GM23248 (cell line): ENCODE results near the gene TRIM3. TPM values are rescaled to one million over a fixed set of nuclear protein-coding genes. Genes with fewer than 3 reads are reported as not detected.

Experiments used
- DNase-seq: peaks from one replicate; pipeline ENCODE4 v3.0.0-alpha.2; 2015
- H2AFZ ChIP-seq: fragments of 200-600 bp; sonication (generic); 2 replicates; pipeline ENCODE4 v1.6.1; 2016; ENCODE audit warnings: antibody characterized with exemption
- H3F3A ChIP-seq: fragments of 200-600 bp; sonication (generic); 2 replicates; pipeline ENCODE4 v1.6.1; 2016; ENCODE audit warnings: mild to moderate bottlenecking, antibody characterized with exemption, mixed run types; ENCODE audit not compliant: insufficient read depth
- H3K27ac ChIP-seq: fragments of 200-600 bp; sonication (generic); 2 replicates; pipeline ENCODE4 v1.5.1; 2016; ENCODE audit warnings: mild to moderate bottlenecking
- H3K27me3 ChIP-seq: fragments of 200-600 bp; sonication (generic); replicated peaks from 2 replicates; pipeline ENCODE4 v1.6.1; 2016; ENCODE audit warnings: mild to moderate bottlenecking; ENCODE audit not compliant: insufficient read depth
- H3K36me3 ChIP-seq: fragments of 200-600 bp; sonication (generic); 2 replicates; pipeline ENCODE4 v1.6.1; 2016; ENCODE audit warnings: low read depth, mild to moderate bottlenecking
- H3K4me1 ChIP-seq: fragments of 200-600 bp; sonication (generic); 2 replicates; pipeline ENCODE4 v1.6.1; 2016; ENCODE audit warnings: mild to moderate bottlenecking; ENCODE audit not compliant: insufficient read depth
- H3K4me2 ChIP-seq: fragments of 200-600 bp; sonication (generic); one replicate; pipeline ENCODE4 v1.6.1; 2016; ENCODE audit warnings: mild to moderate bottlenecking; ENCODE audit not compliant: unreplicated experiment
- H3K4me3 ChIP-seq: fragments of 200-600 bp; sonication (generic); 2 replicates; pipeline ENCODE4 v1.5.1; 2016; ENCODE audit warnings: mild to moderate bottlenecking
- H3K79me2 ChIP-seq: fragments of 200-600 bp; sonication (generic); 2 replicates; pipeline ENCODE4 v1.6.1; 2016; ENCODE audit warnings: mild to moderate bottlenecking; ENCODE audit not compliant: insufficient read depth
- H3K9ac ChIP-seq: fragments of 200-600 bp; sonication (generic); 2 replicates; pipeline ENCODE4 v1.6.1; 2016; ENCODE audit warnings: mild to moderate bottlenecking
- H3K9me2 ChIP-seq: fragments of 200-600 bp; sonication (generic); 2 replicates; pipeline ENCODE4 v1.6.1; 2016; ENCODE audit warnings: mixed run types, mild to moderate bottlenecking, moderate library complexity; ENCODE audit not compliant: insufficient read depth
- H3K9me3 ChIP-seq: fragments of 200-600 bp; sonication (generic); one replicate; pipeline ENCODE4 v1.6.1; 2017; ENCODE audit warnings: low read depth
- H4K20me1 ChIP-seq: fragments of 200-600 bp; sonication (generic); 2 replicates; pipeline ENCODE4 v1.6.0; 2016; ENCODE audit not compliant: insufficient read depth
- EZH2 ChIP-seq: fragments of 200-600 bp; sonication (generic); IDR thresholded peaks from 2 replicates; pipeline ENCODE4 v1.6.1; 2018; ENCODE audit warnings: antibody characterized with exemption, mild to moderate bottlenecking; ENCODE audit not compliant: insufficient read depth, poor library complexity, severe bottlenecking
- EZH2phosphoT487 ChIP-seq: fragments of 200-600 bp; sonication (generic); IDR thresholded peaks from 2 replicates; pipeline ENCODE4 v1.6.1; 2018; ENCODE audit warnings: antibody characterized with exemption, moderate library complexity, mild to moderate bottlenecking, low read depth; ENCODE audit not compliant: insufficient read depth
- WGBS, 2 experiments: methylation state at CpG; one replicate each; pipeline ENCODE4 v1.1.6; 2015 to 2017; ENCODE audit warnings: low lambda C conversion rate in 2 of 2, low coverage in 1 of 2; ENCODE audit errors: missing lambda C conversion rate in 2 of 2; 5-methylcytosine and 5-hydroxymethylcytosine counted together
- in situ Hi-C: fragments of 300-500 bp; cut with MboI; formaldehyde crosslinking; loops from 2 replicates; pipeline ENCODE4 v1.15.0; 2020
- polyA plus RNA-seq: library from polyadenylated mRNA; unstranded; fragments of >200 nt; fragmentation: Nextera tagmentation; extraction: Ambion mirVana; gene quantifications from 2 replicates; pipeline ENCODE4 v1.2.1, GENCODE V29; 2016
- total RNA-seq: library from RNA; depleted of rRNA; stranded (reverse); fragments of >200 nt; shearing (Covaris generic); gene quantifications from 2 replicates; pipeline ENCODE4 v1.2.3, GENCODE V29; 2014

TRIM3 gene
- total and polyA plus RNA-seq, 2 experiments from 2014 or later, result 15.2 to 29.9 TPM

DNA sequence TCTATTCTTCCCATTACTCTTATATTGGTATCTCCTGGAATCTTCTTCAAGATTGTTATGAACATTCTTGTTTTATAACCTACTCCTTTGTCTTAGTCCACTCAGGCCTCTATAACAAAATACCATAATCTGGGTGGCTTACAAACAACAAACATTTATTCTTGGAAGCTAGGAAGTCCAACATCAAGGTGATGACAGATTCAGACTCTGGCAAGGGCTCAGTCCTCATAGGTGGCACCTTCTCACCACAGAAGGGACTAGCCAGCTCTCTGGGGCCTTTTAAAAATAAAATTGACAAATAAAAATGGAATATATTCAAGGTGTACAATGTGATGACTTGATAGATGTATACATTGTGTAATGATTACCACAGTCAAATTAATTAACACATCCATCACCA lies 43.1 kb upstream of the TRIM3 start:
- Histone ChIP-seq H3K4me1 (no peaks in the 10 kb centered on the region), H4K20me1 (no peaks in the 10 kb centered on the region), H3K79me2 (no peaks in the 10 kb centered on the region), H3F3A (no peaks in the 10 kb centered on the region), H3K4me3 (no peak overlapping the region), H3K9ac (no peak overlapping the region), H3K27me3 (no peaks in the 10 kb centered on the region), H3K4me2 (no peak overlapping the region), H3K9me2 (no peaks in the 10 kb centered on the region), H3K27ac (no peak overlapping the region), H3K36me3 (peaks cover 17% of the 10 kb centered on the region), H3K9me3 (no peaks in the 10 kb centered on the region), H2AFZ (no peak overlapping the region)
- TF ChIP-seq EZH2, result no peak
- no peak for TF ChIP-seq EZH2phosphoT487
- in situ Hi-C loops, result no loop called here
- DNase-seq, result no peak

DNA sequence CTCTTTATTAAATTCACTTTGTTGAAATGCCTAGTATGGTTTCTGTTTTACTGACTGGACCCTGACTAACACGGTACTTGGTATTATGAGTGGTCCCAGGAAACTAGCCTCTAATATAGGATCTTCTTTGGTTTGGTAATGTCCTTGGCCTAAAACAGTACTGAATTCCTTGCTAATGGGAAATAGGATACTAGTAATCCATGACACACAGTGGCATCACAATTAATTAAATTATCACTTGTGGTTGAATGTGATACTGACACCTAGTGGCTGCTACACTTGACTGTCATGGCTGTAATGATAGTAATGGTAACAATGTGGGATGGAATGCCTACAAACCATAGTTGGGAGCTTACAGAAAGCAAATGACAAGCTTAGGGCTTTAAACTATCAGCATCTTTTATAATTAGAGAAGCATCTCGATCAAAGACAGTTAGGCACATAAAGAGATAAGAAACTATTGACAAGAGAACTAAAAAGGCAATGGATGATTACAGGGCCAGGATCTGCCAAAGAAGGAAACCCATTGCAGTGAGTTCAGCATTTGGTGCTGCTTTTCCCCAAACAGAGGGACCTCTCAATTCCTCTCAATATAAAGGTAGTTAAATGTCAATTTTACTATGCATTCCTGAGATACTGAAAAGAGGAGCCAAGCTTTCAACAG lies 32.0 kb upstream of the TRIM3 start:
- in situ Hi-C loops, result no loop called here
- Histone ChIP-seq H3K36me3 (no peaks in the 10 kb centered on the region; the same call in 1 of the 2 replicates), H3K27ac (peak overlapping the region; percentile 68)

DNA sequence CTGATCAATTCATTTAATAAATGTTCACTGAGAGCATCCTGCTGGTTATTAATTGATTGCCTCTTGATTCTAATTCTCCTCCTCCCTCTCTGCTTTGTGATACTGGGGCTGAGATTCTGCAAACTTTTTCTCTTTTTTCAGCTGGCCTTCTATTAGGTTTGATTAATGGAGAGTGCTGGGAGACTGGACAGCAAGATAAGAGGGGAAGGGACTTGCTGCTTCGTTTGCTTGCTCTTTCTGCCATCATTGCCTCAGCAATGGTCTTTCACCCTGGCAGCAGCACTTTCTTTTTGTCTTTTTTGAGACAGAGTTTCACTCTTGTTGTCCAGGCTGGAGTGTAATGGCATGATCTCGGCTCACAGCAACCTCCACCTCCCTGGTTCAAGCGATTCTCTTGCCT lies 30.4 kb upstream of the TRIM3 start:
- Histone ChIP-seq H4K20me1 (no peaks in the 10 kb centered on the region), H3K4me1 (peaks cover 15% of the 10 kb centered on the region), H3K9ac (no peak overlapping the region), H3K9me3 (no peaks in the 10 kb centered on the region), H3F3A (peaks cover 27% of the 10 kb centered on the region), H3K27me3 (no peaks in the 10 kb centered on the region), H3K79me2 (no peaks in the 10 kb centered on the region), H3K4me3 (no peak overlapping the region), H3K9me2 (no peaks in the 10 kb centered on the region), H3K4me2 (no peak overlapping the region), H2AFZ (no peak overlapping the region), H3K27ac (no peak overlapping the region), H3K36me3 (no peaks in the 10 kb centered on the region)
- 90 to 99% methylated on average over 3 of the region's 3 CpGs for WGBS, 2 experiments
- TF ChIP-seq EZH2 (no peak), EZH2phosphoT487 (no peak)
- in situ Hi-C loops, result no loop called here
- DNase-seq, result no peak

More for the DNA sequence above, 32.0 kb upstream of the TRIM3 start:
- WGBS, 2 experiments, result 3 to 10% methylated on average over 2 of the region's 2 CpGs
- Histone ChIP-seq H3K4me2 (no peak overlapping the region), H2AFZ (no peak overlapping the region), H3K9me2 (no peaks in the 10 kb centered on the region), H4K20me1 (no peaks in the 10 kb centered on the region), H3F3A (peaks cover 39% of the 10 kb centered on the region), H3K4me1 (peaks cover 20% of the 10 kb centered on the region), H3K4me3 (no peak overlapping the region), H3K9me3 (no peaks in the 10 kb centered on the region), H3K27me3 (no peaks in the 10 kb centered on the region), H3K9ac (no peak overlapping the region), H3K79me2 (no peaks in the 10 kb centered on the region)
- no peak for TF ChIP-seq EZH2
- no peak for TF ChIP-seq EZH2phosphoT487
- DNase-seq, result peak; percentile 86

DNA sequence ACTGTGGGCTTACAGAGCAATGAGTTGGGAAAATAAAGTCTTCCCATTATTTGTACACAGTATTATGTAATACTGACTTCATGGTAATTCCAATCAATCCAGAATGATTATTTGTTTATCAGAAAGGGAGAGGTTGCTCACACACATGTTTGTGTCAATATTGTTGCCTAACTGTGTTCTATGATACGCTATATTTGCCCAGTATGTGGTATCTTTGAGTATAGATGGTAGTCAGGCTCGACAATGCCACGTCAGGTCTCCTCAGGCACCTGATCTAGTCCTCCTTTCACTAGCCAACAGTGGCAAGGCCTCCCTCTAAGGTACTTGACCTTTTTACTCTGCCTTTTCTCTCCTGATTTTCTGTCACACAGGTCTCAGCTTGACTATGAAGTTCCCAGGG lies 28.6 kb upstream of the TRIM3 start:
- in situ Hi-C loops, result no loop called here
- H3K27ac ChIP-seq, result no peak overlapping the region

DNA sequence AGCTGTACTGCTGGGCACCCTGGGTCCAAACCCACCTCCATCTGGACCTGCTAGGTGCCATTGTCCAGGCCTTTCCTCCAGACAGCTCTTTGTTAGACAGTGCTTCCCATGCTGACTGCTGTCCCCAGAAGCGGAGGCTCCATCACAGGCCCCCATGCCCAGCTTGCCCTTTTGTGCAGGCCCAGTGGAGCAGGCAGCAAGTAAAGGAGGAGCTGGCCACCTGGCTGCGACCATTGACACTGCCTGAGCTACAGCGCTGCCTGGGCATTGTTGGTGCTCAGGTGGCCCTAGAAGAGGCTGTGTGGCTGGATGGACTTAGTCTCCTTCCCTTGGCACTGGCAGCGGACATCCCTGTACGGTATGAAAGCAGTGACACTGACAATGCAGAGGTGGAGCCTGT lies 24.8 kb upstream of the TRIM3 start:
- H3K4me1 ChIP-seq, result peaks cover 18% of the 10 kb centered on the region
- no peak overlapping the region for H3K9ac ChIP-seq
- H4K20me1 ChIP-seq, result no peaks in the 10 kb centered on the region
- peak overlapping the region; percentile 23; the same call in 1 of the 2 replicates for H3K27ac ChIP-seq
- 95 to 98% methylated on average over 5 of the region's 5 CpGs for WGBS, 2 experiments
- H3K36me3 ChIP-seq, result no peaks in the 10 kb centered on the region
- DNase-seq, result no peak
- no peak overlapping the region for H3K4me2 ChIP-seq
- TF ChIP-seq EZH2phosphoT487 (no peak), EZH2 (no peak)
- peaks cover 23% of the 10 kb centered on the region for H3F3A ChIP-seq
- no peak overlapping the region for H3K4me3 ChIP-seq
- H3K27me3 ChIP-seq, result no peaks in the 10 kb centered on the region
- in situ Hi-C loops, result no loop called here
- no peak overlapping the region for H2AFZ ChIP-seq
- no peaks in the 10 kb centered on the region for H3K79me2 ChIP-seq
- H3K9me3 ChIP-seq, result no peaks in the 10 kb centered on the region
- no peaks in the 10 kb centered on the region for H3K9me2 ChIP-seq

More for the DNA sequence above, 28.6 kb upstream of the TRIM3 start:
- no peaks in the 10 kb centered on the region for H3K27me3 ChIP-seq
- WGBS, 2 experiments, result 96 to 100% methylated on average over 3 of the region's 3 CpGs
- peaks cover 25% of the 10 kb centered on the region for H3K4me1 ChIP-seq
- H3K4me3 ChIP-seq, result no peak overlapping the region
- no peak overlapping the region for H3K4me2 ChIP-seq
- H2AFZ ChIP-seq, result no peak overlapping the region
- H3K9me2 ChIP-seq, result no peaks in the 10 kb centered on the region
- no peak for DNase-seq
- H3K9ac ChIP-seq, result no peak overlapping the region
- H3K36me3 ChIP-seq, result no peaks in the 10 kb centered on the region
- peaks cover 40% of the 10 kb centered on the region for H3F3A ChIP-seq
- no peak for TF ChIP-seq EZH2
- no peak for TF ChIP-seq EZH2phosphoT487
- H3K79me2 ChIP-seq, result no peaks in the 10 kb centered on the region
- H4K20me1 ChIP-seq, result no peaks in the 10 kb centered on the region
- H3K9me3 ChIP-seq, result no peaks in the 10 kb centered on the region
